K562 (cell line): Measurements from ENCODE around the gene PIK3AP1. TPM values are rescaled to one million over a fixed set of nuclear protein-coding genes. Genes with fewer than 3 reads are reported as not detected.

Source experiments
- ADNP ChIP-seq: fragments of 200-800 bp; sonication (Bioruptor generic); IDR thresholded peaks from 2 replicates; pipeline ENCODE4 v1.6.1; 2016; ENCODE audit warnings: missing genetic modification characterization, missing compliant biosample characterization
- ARID1B ChIP-seq: fragments of 450-650 bp; IDR thresholded peaks from 2 replicates; pipeline ENCODE4 v1.6.1; 2016; ENCODE audit warnings: antibody characterized with exemption, mild to moderate bottlenecking, inconsistent platforms
- CEBPG ChIP-seq, 3 experiments: fragments of 200-800 bp in 1 of 3; sonication (Bioruptor generic) in 1 of 3; sonication (generic) in 1 of 3; formaldehyde crosslinking in 1 of 3; IDR thresholded peaks in 2 of 3; conservative IDR thresholded peaks in 1 of 3; 2 replicates each; pipeline versions ENCODE4 v1.6.1 to v1.8.0; 2016 to 2022; ENCODE audit warnings: missing compliant biosample characterization in 2 of 3, missing genetic modification characterization in 2 of 3, mild to moderate bottlenecking in 1 of 3, missing genetic modification reagents in 1 of 3
- DPF2 ChIP-seq: fragments of 450-650 bp; IDR thresholded peaks from 2 replicates; pipeline ENCODE4 v1.6.1; 2016
- JUND ChIP-seq, 2 experiments: IDR thresholded peaks; 2 replicates in 1 of 2; 3 replicates in 1 of 2; pipeline ENCODE4 v1.6.1; 2011; ENCODE audit warnings: borderline replicate concordance in 2 of 2, low read depth in 2 of 2, low read length in 2 of 2, improper control_type of control experiment in 1 of 2, missing biosample characterization in 1 of 2, missing genetic modification characterization in 1 of 2, missing genetic modification reagents in 1 of 2
- MED1 ChIP-seq: sonication (generic); formaldehyde crosslinking; IDR thresholded peaks from 2 replicates; pipeline ENCODE4 v1.8.1; 2023; ENCODE audit warnings: missing genetic modification reagents, borderline replicate concordance
- NBN ChIP-seq: fragments of 450-650 bp; IDR thresholded peaks from 2 replicates; pipeline ENCODE4 v1.6.1; 2016; ENCODE audit warnings: low read depth, mild to moderate bottlenecking
- PHTF2 ChIP-seq: fragments of 250-450 bp; sonication (Bioruptor Pico); IDR thresholded peaks from 2 replicates; pipeline ENCODE4 v1.5.0; 2021; ENCODE audit warnings: mild to moderate bottlenecking
- PRMT5 ChIP-seq: sonication (generic); formaldehyde crosslinking; IDR thresholded peaks from 2 replicates; pipeline ENCODE4 v1.5.0; 2020; ENCODE audit warnings: missing genetic modification reagents
- TAL1 ChIP-seq: fragments of 450-650 bp; IDR thresholded peaks from 2 replicates; pipeline ENCODE4 v1.6.1; 2016; ENCODE audit warnings: mild to moderate bottlenecking
- TCF3 ChIP-seq: sonication (generic); formaldehyde crosslinking; IDR thresholded peaks from 2 replicates; pipeline ENCODE4 v1.4.0; 2020; ENCODE audit warnings: mild to moderate bottlenecking, missing genetic modification reagents
- TEAD4 ChIP-seq, 2 experiments: sonication (generic) in 1 of 2; formaldehyde crosslinking in 1 of 2; IDR thresholded peaks; 2 replicates each; pipeline versions ENCODE4 v1.6.1 to v1.8.0; 2012 to 2022; ENCODE audit warnings: borderline replicate concordance in 1 of 2, inconsistent platforms in 1 of 2, low read length in 1 of 2, mild to moderate bottlenecking in 1 of 2, missing genetic modification reagents in 1 of 2
- TGIF2 ChIP-seq: sonication (generic); formaldehyde crosslinking; IDR thresholded peaks from 2 replicates; pipeline ENCODE4 v1.8.1; 2022; ENCODE audit warnings: mild to moderate bottlenecking, missing genetic modification reagents, moderate library complexity
- U2AF1 ChIP-seq: fragments of 200-400 bp; formaldehyde crosslinking; optimal IDR thresholded peaks from 2 replicates; pipeline ENCODE3; 2017; ENCODE audit warnings: mild to moderate bottlenecking, low read depth, low read length, moderate library complexity
- ZNF311 ChIP-seq: fragments of 250-450 bp; sonication (Bioruptor Pico); IDR thresholded peaks from 2 replicates; pipeline ENCODE4 v1.4.0; 2020; ENCODE audit warnings: mild to moderate bottlenecking, moderate library complexity
- ZNF384 ChIP-seq: IDR thresholded peaks from 2 replicates; pipeline ENCODE4 v1.6.1; 2012; ENCODE audit warnings: low read depth, low read length, improper control_type of control experiment
- polyA plus RNA-seq, 8 experiments: library from polyadenylated mRNA; depleted of rRNA in 4 of 8; stranded (reverse) in 5 of 8; unstranded in 3 of 8; fragments of >200 nt; fragmentation: Nextera tagmentation in 2 of 8; fragmentation: Illumina TruSeq in 1 of 8; extraction: Ambion mirVana in 2 of 8; extraction: Trizol in 1 of 8; gene quantifications; 2 replicates each; pipeline versions ENCODE4 v1.2.1 to v1.2.3, GENCODE V29; 2011 to 2014; ENCODE audit warnings: inconsistent platforms in 1 of 8, missing spikeins in 1 of 8
- total RNA-seq, 7 experiments: library from RNA; depleted of rRNA in 6 of 7; stranded (reverse); fragments of >200 nt in 6 of 7; fragmentation: Illumina TruSeq in 2 of 7; extraction: Trizol in 2 of 7; gene quantifications; 2 replicates each; pipeline versions ENCODE4 v1.2.1 to v1.2.3, GENCODE V29; 2011 to 2021; ENCODE audit warnings: low replicate concordance in 1 of 7
- TF ChIP-seq, protein P1 (sequence below): fragments of 250-450 bp; sonication (Bioruptor Pico); IDR thresholded peaks from 2 replicates; pipeline ENCODE4 v1.8.0; 2022; ENCODE audit warnings: moderate library complexity, mild to moderate bottlenecking, inconsistent platforms
- TF ChIP-seq, protein P2 (sequence below): fragments of 250-450 bp; sonication (Bioruptor Pico); IDR thresholded peaks from 2 replicates; pipeline ENCODE4 v1.8.0; 2021; ENCODE audit warnings: moderate library complexity, mild to moderate bottlenecking, inconsistent platforms
- TF ChIP-seq, protein P3 (sequence below): IDR thresholded peaks from 2 replicates; pipeline ENCODE4 v1.6.1; 2016; ENCODE audit warnings: missing genetic modification characterization, missing compliant biosample characterization

The PIK3AP1 gene
- total and polyA plus RNA-seq, 9 of the 15 experiments (the other 6 are each of a cell fraction or from before 2014, with no cell fraction given): 0.20 to 2.4 (median 1.4) TPM

DNA sequence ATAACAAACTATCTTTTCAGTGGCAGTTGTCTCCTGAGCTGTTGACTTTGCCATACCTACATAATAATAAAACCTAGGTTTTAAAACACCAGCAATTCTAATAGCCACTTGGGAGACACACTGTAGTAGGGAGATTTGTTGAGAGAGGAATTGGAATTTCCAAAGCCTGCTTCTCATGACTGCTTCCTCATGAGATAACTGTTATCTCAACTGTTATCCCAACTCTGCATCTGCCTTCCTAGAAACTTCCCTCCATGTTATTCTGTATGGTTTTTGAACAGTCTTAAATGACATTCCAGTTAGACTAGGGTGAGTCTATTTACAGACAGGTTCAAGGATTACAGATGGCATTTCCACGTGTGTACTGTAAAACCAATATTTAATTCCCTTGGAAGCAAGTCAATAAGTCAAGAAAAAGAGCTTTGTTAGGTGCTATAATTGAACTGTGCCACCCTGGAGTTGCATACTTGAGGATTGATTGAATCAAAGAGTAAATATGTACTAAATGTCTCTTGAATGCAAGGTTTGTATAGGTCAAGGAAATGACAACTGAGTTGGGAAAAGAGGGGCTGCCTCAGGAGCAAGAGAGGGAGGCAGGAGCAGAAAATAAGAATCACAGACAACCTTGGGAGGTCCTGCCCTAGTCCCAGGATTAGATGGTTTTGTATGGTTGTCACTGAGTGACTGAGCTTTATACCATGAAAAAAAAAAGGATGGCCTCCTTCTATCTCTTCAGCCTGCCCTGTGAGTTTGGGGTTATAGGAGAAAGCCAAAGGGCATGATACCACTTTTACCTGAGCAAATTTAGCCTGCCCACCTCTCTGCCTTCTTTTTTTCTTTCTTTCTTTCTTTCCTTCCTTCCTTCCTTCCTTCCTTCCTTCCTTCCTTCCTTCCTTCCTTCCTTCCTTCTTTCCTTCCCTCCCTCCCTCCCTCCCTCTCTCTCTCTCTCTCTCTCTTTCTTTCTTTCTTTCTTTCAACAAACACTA is 123.6 kb downstream of the PIK3AP1 start (continued):
- TF ChIP-seq, protein P1, sequence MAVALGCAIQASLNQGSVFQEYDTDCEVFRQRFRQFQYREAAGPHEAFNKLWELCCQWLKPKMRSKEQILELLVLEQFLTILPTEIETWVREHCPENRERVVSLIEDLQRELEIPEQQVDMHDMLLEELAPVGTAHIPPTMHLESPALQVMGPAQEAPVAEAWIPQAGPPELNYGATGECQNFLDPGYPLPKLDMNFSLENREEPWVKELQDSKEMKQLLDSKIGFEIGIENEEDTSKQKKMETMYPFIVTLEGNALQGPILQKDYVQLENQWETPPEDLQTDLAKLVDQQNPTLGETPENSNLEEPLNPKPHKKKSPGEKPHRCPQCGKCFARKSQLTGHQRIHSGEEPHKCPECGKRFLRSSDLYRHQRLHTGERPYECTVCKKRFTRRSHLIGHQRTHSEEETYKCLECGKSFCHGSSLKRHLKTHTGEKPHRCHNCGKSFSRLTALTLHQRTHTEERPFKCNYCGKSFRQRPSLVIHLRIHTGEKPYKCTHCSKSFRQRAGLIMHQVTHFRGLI (CRISPR knock-in tag): no peak
- TF ChIP-seq, protein P2, sequence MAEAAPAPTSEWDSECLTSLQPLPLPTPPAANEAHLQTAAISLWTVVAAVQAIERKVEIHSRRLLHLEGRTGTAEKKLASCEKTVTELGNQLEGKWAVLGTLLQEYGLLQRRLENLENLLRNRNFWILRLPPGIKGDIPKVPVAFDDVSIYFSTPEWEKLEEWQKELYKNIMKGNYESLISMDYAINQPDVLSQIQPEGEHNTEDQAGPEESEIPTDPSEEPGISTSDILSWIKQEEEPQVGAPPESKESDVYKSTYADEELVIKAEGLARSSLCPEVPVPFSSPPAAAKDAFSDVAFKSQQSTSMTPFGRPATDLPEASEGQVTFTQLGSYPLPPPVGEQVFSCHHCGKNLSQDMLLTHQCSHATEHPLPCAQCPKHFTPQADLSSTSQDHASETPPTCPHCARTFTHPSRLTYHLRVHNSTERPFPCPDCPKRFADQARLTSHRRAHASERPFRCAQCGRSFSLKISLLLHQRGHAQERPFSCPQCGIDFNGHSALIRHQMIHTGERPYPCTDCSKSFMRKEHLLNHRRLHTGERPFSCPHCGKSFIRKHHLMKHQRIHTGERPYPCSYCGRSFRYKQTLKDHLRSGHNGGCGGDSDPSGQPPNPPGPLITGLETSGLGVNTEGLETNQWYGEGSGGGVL: no peak
- TF ChIP-seq ADNP (tag): peak; percentile 61; the same call in 1 of the 2 replicates
- TF ChIP-seq MED1 (CRISPR knock-in tag): no peak
- TF ChIP-seq, protein P3, sequence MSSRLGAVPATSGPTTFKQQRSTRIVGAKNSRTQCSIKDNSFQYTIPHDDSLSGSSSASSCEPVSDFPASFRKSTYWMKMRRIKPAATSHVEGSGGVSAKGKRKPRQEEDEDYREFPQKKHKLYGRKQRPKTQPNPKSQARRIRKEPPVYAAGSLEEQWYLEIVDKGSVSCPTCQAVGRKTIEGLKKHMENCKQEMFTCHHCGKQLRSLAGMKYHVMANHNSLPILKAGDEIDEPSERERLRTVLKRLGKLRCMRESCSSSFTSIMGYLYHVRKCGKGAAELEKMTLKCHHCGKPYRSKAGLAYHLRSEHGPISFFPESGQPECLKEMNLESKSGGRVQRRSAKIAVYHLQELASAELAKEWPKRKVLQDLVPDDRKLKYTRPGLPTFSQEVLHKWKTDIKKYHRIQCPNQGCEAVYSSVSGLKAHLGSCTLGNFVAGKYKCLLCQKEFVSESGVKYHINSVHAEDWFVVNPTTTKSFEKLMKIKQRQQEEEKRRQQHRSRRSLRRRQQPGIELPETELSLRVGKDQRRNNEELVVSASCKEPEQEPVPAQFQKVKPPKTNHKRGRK (tag): peak; percentile 75
- TF ChIP-seq TAL1: peak; percentile 36; the same call in 1 of the 2 replicates
- no peak for TF ChIP-seq PHTF2 (CRISPR knock-in tag)
- no peak for TF ChIP-seq CEBPG (CRISPR knock-in tag; IDR thresholded peaks at IDR 0.05)
- no peak for TF ChIP-seq CEBPG (tag; conservative IDR thresholded peaks at IDR 0.05 in 1 of 2, IDR thresholded peaks at IDR 0.05 in 1 of 2)
- TF ChIP-seq PRMT5 (CRISPR knock-in tag): no peak
- no peak for TF ChIP-seq U2AF1
- TF ChIP-seq ZNF384: no peak
- TF ChIP-seq DPF2: peak; percentile 22; the same call in 1 of the 2 replicates
- TF ChIP-seq NBN: no peak
- no peak for TF ChIP-seq JUND (IDR thresholded peaks at IDR 0.05; ENCODE audit: borderline replicate concordance, low read depth, low read length)
- peak; percentile 49; the same call in 1 of the 3 replicates for TF ChIP-seq JUND (tag; IDR thresholded peaks at IDR 0.05; ENCODE audit: borderline replicate concordance, low read depth, low read length)
- TF ChIP-seq TEAD4 (IDR thresholded peaks at IDR 0.05; ENCODE audit: low read length): peak; percentile 68
- no peak for TF ChIP-seq TEAD4 (CRISPR knock-in tag; IDR thresholded peaks at IDR 0.05; ENCODE audit: borderline replicate concordance)
- no peak for TF ChIP-seq ZNF311 (CRISPR knock-in tag)
- 0 out of 2 replicates have a peak, but pooled peaks have one; percentile 9 for TF ChIP-seq TCF3 (CRISPR knock-in tag)
- TF ChIP-seq ARID1B: peak; percentile 70
- TF ChIP-seq TGIF2 (CRISPR knock-in tag): no peak
